HG03439 (cell line): ENCODE measurements around the gene ZNF516.
"Not testable (repeated sequence)": the region's sequence is repeated elsewhere in the genome, so short reads cannot be mapped to it uniquely, and the experiment has no call there.

ENCODE experiments used
- ATAC-seq: cut with Tn5 transposase; IDR thresholded peaks from one replicate; pipeline ENCODE4 v1.9.1; 2021; ENCODE audit warnings: mild to moderate bottlenecking, moderate library complexity; ENCODE audit not compliant: unreplicated experiment

Gene ZNF516

GRCh38 chr18:76495006-76495370, at the start of gene ZNF516:
Gene ZNF516, minus strand, starts transcription at chr18:76495242. Its CDS starts 52,188 bp downstream, at chr18:76443054.
- peak; percentile 17 for ATAC-seq

- no peak for ATAC-seq
These were observed 43.8 kb upstream of the ZNF516 start for GRCh38 chr18:76538846-76539245.

- ATAC-seq = no peak
These were observed 42.6 kb upstream of the ZNF516 start for GRCh38 chr18:76537621-76538020.

GRCh38 chr18:76536593-76536992, 41.6 kb upstream of the ZNF516 start:
- ATAC-seq = not testable (repeated sequence)

GRCh38 chr18:76532875-76533274, 37.8 kb upstream of the ZNF516 start:
- no peak for ATAC-seq

GRCh38 chr18:76530846-76531245, 35.8 kb upstream of the ZNF516 start:
- no peak for ATAC-seq

GRCh38 chr18:76530391-76530790, 35.3 kb upstream of the ZNF516 start:
- no peak for ATAC-seq

GRCh38 chr18:76529433-76529811, 34.4 kb upstream of the ZNF516 start:
- ATAC-seq = no peak

GRCh38 chr18:76528477-76529432, 33.7 kb upstream of the ZNF516 start:
- peak; percentile 51 for ATAC-seq

- no peak for ATAC-seq
These were observed 30.9 kb upstream of the ZNF516 start for GRCh38 chr18:76525911-76526310.

- no peak for ATAC-seq
These were observed 30.1 kb upstream of the ZNF516 start for GRCh38 chr18:76524900-76525698.

- ATAC-seq = no peak
These were observed 29.4 kb upstream of the ZNF516 start for GRCh38 chr18:76524477-76524876.

- no peak for ATAC-seq
These were observed 27.5 kb upstream of the ZNF516 start for GRCh38 chr18:76522551-76522950.

GRCh38 chr18:76522122-76522503, 27.1 kb upstream of the ZNF516 start:
- no peak for ATAC-seq

GRCh38 chr18:76521417-76522121, 26.5 kb upstream of the ZNF516 start:
- no peak for ATAC-seq

GRCh38 chr18:76518860-76519538, 24.0 kb upstream of the ZNF516 start:
- ATAC-seq = no peak

- ATAC-seq = no peak
These were observed 23.2 kb upstream of the ZNF516 start for GRCh38 chr18:76518123-76518859.

GRCh38 chr18:76515576-76515975, 20.5 kb upstream of the ZNF516 start:
- ATAC-seq = no peak

- ATAC-seq = no peak
These were observed 19.5 kb upstream of the ZNF516 start for GRCh38 chr18:76514573-76514972.

- no peak for ATAC-seq
These were observed 12.9 kb upstream of the ZNF516 start for GRCh38 chr18:76507830-76508385.
